ENCODE measurements around the gene KRTAP10-4.

Gene KRTAP10-4

DNA sequence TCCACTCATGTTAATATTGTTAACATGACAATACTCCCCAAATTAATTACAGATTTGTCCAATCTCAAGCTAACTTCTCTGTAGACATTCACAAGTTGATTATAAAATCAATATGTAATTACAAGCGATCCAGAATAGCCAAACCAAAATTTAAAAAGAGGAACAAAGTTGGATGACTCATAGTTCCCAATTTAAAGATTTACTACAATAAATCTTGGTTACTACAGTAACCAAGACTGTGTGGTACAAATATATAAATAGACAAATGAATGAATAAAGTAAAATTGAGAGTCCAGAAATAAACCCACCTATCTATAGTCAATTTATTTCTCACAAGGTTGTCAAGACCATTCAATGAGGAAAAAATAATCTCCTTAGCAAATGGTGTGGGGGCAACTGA, 7.1 kb upstream of the KRTAP10-4 start:
- no peak overlapping the region for H3K4me3 ChIP-seq (ENCODE audit: low read length)
- TF ChIP-seq, protein P1, sequence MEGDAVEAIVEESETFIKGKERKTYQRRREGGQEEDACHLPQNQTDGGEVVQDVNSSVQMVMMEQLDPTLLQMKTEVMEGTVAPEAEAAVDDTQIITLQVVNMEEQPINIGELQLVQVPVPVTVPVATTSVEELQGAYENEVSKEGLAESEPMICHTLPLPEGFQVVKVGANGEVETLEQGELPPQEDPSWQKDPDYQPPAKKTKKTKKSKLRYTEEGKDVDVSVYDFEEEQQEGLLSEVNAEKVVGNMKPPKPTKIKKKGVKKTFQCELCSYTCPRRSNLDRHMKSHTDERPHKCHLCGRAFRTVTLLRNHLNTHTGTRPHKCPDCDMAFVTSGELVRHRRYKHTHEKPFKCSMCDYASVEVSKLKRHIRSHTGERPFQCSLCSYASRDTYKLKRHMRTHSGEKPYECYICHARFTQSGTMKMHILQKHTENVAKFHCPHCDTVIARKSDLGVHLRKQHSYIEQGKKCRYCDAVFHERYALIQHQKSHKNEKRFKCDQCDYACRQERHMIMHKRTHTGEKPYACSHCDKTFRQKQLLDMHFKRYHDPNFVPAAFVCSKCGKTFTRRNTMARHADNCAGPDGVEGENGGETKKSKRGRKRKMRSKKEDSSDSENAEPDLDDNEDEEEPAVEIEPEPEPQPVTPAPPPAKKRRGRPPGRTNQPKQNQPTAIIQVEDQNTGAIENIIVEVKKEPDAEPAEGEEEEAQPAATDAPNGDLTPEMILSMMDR (conservative IDR thresholded peaks at IDR 0.05; ENCODE audit: low read length): no peak
- no peak for DNase-seq (ENCODE audit: low read depth)

DNA sequence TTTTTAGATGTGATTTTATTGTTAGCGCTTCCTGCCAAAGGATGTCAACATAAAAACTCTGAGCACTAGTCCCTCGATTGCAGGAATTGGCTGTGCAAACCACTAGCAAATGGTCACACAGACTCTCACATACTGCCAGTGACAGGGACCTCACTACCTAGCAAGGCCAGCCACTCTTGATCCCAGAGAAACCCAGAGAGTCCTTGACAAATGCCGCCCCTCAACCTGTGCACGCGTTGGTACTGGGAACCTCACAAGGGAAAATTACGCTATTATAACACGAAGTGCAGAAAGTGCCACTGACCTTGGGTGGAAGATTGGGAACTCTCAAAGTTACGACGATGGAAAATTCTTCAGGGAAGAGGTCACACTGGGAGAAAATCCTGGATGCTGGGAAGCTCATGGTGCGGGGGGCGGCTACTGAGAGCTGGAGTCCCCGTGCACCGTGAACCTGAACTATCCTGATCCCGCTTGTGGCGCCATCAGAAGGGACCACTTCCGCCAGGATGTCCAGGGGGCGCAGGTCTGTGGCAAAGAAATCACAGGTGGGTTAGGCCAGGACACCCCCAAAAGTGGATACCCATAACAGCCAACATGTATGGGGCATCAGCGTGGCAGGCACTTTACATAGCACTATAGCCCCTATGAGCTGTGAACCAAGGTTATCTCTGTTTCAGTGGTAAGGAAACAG, 5.9 kb upstream of the KRTAP10-4 start:
- TF ChIP-seq, protein P1 (conservative IDR thresholded peaks at IDR 0.05; ENCODE audit: low read length): no peak
- DNase-seq (ENCODE audit: low read depth): no peak
- H3K4me3 ChIP-seq (ENCODE audit: low read length): no peak overlapping the region

DNA sequence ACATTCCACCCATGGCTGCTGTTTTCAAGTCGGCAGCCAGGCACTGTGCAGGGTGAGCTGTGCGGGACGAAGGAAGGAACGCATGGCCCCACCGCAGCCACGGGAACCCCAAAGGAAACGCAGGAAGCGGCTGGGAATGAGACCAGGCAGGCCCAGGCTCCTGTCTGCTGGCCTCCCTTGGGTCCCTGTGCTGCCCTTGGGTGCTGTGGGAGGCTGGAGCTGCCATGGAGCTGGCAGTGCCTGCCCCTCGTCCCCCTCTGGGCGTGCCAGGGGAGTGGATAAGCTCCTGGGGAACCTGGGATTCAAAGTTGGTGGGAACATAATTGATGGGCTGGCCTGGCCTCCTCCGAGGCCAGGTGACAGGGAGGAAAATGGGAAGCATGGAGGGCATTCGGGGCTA, 5.3 kb upstream of the KRTAP10-4 start:
- no peak for DNase-seq (ENCODE audit: low read depth)
- H3K4me3 ChIP-seq (ENCODE audit: low read length): no peak overlapping the region
- TF ChIP-seq, protein P1 (conservative IDR thresholded peaks at IDR 0.05; ENCODE audit: low read length): no peak

DNA sequence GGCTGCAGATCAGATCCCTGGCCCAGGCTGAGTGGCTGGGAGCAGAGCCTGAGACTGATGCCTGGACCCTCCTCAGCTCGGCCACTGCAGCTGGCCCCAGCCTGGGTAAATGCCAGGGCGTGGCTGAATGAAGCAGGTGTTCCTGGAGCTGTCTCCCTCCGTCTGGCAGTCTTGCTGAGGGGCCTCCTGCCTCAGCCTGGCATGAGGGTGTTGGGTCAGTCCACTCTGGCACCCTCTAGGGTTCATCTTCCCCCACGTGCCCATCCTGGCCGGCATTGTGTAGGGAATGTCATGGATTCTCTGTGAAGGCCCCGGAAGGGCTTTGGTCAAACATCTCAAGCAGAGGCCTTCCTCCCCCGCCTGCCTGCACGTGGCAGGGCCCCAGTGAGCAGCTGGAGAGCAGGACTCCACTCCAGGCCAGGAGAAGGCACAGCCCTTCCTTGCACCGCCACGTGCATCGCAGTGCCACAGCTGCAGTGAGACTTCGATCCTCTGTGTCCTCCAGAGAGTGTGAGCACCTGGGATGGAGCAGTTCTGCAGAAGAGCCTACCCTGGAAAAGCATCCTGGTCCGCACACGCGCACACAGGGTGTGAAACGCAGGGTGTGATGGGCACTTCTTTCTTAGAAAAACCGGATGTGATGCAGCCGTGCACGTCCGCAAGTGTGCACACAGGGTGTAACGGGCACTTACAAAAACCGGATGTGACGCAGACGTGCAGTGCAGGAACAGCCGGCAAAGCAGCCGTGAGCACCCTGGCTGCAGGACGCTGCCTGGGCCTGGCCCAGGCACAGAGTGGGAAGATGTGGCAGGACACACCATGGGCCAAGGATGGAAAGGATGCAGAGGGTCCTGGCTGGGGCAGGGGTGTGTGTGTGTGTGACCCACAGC, 4.6 kb upstream of the KRTAP10-4 start:
- DNase-seq (ENCODE audit: low read depth): no peak
- TF ChIP-seq, protein P1 (conservative IDR thresholded peaks at IDR 0.05; ENCODE audit: low read length): no peak
- H3K4me3 ChIP-seq (ENCODE audit: low read length): no peak overlapping the region

DNA sequence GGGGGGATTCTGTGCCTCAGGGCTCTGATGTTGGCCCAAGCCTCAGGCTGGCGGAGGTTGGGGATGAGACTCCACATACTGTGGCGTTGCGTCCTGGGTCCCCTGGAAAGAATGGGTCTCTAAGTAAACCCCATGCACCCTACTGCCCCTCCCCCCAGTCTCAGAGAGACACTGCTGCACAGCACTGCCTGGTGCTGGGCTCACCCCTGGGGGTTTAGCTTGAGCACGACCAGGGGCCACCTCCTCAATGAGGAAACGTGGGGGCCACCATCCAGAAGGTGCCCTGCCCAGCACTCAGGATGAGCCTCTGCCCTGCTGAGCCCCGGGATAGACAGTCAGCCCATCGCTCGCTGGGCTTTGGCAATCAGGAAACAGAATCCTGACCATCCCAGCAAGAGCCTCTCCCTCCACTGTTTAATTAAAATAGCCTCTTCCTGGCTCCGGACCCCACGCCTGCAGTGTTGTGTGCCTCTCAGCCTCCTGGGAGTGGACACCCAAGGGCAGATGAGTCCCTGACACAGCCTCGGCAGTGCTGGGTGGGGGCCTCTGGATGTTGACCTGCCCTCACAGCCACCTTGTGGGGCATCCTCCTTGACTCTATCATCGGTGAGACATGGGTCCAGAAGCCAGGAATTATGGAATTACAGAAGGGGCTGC, 3.5 kb upstream of the KRTAP10-4 start:
- DNase-seq (ENCODE audit: low read depth): no peak
- TF ChIP-seq, protein P1 (conservative IDR thresholded peaks at IDR 0.05; ENCODE audit: low read length): no peak
- H3K4me3 ChIP-seq (ENCODE audit: low read length): no peak overlapping the region

DNA sequence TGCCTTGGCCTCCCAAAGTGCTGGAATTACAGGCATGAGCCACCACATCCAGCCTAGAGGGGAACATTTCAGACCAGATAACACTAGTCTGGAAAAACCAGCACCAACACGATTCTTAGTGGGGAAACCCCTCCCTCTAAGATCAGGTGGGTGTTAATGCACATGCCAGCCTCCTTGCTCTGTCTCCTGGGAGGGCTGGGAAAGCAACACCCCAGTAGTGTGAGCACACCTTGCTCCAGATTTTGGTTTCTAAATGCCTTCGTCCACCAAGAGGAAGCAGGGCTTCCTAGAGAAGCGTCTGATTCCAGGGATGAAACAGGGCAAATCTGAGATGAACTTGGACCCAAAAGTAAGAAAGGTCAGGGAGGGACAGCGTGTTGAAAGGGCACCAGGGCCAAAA, 2.2 kb upstream of the KRTAP10-4 start:
- DNase-seq (ENCODE audit: low read depth): no peak
- no peak overlapping the region for H3K4me3 ChIP-seq (ENCODE audit: low read length)
- TF ChIP-seq, protein P1 (conservative IDR thresholded peaks at IDR 0.05; ENCODE audit: low read length): no peak

Measured in AG10803 (cell line).